ENCODE data around the gene PRR4.

The PRR4 gene, protein sequence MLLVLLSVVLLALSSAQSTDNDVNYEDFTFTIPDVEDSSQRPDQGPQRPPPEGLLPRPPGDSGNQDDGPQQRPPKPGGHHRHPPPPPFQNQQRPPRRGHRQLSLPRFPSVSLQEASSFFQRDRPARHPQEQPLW

GRCh38 chr12:10849425-10849878, at the start of gene PRR4:
Gene PRR4 (minus strand): TSS chr12:10849475. CDS start chr12:10849437, 38 bp downstream.
- no peak for DNase-seq (ENCODE audit: low read depth in 2 of 2)

DNA sequence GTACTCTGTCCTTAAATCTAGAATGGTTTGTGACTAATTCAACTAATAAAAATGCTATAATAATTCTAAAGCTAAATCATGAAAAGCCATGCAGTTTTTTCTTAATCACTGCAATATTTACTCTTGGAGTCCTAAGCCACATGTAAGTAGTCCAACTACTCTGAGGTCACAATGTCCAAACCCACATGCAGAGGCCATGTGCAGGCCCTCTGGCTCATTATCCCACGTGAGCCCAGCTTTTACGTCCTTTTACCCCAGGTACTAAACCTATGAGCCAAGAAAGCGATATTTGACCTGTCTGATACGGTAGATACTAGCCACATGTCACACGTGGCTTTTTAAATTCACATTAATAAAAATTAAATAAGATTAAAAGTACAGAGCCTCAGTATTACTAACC, 47.6 kb upstream of the PRR4 start:
- DNase-seq (ENCODE audit: low read depth in 2 of 2), result no peak

DNA sequence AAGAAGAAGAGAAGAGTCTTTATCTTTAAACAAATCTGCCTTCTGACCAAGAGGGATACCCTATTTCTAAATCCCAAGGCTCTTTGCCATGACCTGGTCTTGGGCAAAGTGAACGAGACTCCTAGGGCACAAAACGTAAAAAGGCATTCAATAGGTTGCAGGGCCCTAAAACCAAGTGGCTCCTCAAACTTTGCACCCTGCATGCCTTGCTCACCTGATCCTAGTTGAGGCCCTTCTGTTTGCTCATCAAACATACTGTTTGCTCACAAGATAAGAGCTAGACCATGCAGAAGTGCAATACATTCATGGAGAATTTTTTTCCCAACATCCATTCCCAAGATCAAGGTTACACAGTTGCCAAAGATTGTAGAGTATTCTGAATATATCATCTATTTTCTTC, 42.7 kb upstream of the PRR4 start:
- DNase-seq (ENCODE audit: low read depth in 2 of 2), result no peak

DNA sequence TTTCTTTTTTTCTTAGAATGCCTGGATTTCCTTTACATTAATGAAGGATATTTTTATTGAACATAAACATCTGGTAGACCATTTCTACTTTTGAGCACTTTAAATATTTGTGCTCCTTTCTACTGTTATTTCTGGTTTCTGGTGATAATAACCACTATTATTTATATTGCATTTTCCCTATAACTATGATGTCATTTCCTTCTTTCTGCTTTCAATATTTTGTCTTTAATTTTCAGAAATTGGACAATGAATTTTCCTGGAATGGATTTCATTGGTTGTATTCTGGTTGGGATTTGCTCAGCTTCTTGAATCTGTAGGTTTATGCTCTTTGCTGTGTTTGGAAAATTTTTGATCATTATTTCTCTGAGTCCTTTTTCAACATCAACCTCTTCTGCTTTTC, 40.0 kb upstream of the PRR4 start:
- no peak for DNase-seq (ENCODE audit: low read depth in 2 of 2)

GRCh38 chr12:10884086-10884725, 34.9 kb upstream of the PRR4 start, which contains the start of gene PRH1:
Gene PRH1 (minus strand): TSS chr12:10884255. CDS start chr12:10884217, 38 bp downstream.
- DNase-seq (ENCODE audit: low read depth in 2 of 2), result no peak

DNA sequence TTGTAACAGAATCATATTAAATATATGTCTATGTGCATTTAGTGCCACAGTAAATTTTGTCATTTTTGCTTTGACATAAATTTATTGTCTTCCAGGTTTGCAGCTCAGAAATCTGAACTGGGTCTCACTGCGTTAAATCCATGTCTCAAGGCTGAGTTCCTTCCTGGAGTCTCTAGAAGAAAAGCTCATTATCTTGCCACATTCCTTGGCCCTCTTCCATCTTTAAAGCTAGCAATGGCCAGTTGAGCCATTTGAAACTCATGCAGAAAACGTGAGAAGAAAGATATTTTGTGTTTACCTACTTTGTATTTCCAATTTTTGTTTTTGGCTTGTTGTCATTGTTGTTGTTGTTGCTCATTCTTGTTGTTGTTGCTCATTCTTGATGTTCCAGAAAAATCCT, 24.1 kb upstream of the PRR4 start:
- no peak for DNase-seq (ENCODE audit: low read depth in 2 of 2)

DNA sequence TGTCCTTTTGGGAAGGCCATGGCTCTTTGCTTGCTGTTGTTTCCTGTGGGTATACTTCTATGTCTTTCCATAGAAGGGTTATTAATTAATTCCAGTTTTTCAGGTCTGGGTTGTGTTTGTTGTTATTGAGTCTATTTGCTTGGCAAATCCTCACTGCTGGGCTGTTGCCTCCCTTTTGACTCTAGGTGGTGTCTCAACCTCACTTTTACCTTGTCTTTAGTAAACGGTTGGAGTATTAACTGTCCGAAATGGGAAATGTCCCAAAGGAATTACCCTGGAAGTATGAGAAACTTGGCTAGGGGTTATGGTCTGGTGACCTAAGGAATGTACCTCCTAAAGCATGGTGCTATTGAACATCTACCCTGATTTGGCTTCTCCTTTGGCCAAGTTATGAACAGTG, 18.1 kb upstream of the PRR4 start:
- no peak for DNase-seq (ENCODE audit: low read depth in 2 of 2)

DNA sequence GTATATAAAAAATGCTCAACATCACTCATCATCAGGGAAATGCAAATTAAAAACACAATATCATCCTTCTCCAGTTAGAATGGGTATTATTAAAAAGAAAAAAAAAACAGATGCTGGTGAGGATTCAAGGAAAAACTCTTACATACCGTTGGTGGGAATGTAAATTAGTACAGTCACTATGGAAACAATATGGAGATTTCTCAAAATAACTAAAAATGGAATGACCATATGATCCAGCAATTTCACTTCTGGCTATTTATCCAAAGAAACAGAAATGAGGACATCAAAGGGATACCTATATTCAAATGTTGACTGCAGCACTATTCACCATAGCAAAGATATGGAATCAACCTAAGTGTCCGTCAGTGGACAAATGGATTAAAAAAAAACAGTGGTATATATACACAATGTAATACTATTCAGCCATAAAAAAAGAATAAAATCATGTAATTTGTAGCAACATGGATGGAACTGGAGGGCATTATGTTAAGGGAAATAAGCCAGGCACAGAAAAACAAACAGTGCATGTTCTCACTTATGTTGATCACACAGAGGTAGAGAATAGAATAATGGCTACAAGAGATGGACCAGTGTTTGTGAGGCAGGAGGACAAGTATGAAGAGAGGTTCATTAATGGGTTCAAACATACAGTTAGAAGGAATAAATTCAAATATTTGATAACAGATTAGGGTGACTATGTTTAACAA, 14.4 kb upstream of the PRR4 start:
- no peak for DNase-seq (ENCODE audit: low read depth in 2 of 2)

- no peak for DNase-seq (ENCODE audit: low read depth in 2 of 2)
Observed at GRCh38 chr12:10861366-10861765, 12.1 kb upstream of the PRR4 start.

GRCh38 chr12:10855807-10856206, 6.5 kb upstream of the PRR4 start:
- DNase-seq (ENCODE audit: low read depth in 2 of 2), result no peak

DNA sequence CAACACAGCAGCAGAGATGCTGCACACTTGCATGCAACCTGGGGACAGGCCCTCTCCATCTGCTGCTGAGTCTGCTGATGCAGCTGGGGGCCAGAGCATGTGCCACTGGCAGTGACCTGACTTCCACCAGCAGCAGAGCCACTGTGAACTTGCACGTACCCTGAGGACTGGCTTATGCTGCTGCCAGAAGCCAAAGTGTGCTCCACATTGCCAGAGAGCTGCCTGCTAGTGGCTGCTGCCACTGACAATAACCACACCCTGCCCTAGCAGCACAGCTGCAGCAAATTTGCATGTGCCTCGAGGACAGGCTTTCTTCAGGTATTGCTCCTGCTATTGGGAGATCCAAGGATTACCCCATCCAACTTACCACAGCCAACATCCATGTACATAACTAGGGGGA, 4.5 kb upstream of the PRR4 start:
- DNase-seq (ENCODE audit: low read depth in 2 of 2), result no peak

DNA sequence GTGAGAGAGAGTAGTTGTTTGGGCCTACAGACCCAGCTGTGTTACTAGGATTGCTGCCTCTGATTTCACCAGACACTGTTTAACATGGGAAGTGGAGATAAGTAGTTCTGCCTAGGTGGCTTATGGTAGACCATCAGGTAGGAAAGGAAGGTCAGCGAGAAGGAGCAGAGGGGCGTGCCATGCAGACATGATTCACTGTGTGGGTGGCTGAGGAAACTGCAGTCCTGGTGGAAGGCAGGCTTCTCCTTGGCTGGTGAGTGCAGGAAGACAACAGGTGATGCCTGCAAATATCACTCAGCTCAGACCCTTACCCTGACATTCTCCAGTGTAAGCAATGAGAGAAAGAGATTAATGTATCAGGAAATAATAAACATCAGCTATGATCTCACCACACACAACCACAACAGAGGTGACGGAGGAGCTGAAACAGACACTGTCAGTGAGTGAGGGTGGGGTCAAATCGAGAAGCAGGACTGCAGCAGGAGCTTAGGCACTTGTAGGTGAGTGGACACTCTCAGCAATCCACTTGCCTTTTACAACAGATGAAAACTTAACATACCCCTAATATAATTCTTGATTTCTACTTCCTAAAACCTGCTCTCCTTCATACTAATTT, 2.1 kb upstream of the PRR4 start:
- no peak for DNase-seq (ENCODE audit: low read depth in 2 of 2)

DNA sequence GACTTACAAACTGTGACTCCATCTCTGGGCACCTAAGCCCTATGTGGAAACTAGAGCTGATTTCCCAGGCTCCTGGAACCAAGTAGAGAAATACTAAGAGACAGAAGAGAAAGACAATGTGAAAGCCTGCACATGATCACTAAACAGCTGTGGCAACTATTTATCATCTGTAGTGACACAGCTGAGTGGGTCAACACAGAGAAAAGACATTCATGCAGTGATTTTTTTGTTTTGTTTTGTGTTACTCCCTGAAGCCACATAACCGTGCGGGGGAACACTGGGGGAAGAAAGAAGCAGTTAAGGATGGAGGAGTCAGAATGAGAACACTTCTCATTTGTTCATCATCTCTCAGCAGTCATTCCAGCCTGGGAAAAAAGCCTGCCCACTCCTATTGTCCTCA, 1.5 kb downstream of the PRR4 start:
- no peak for DNase-seq (ENCODE audit: low read depth in 2 of 2)

DNA sequence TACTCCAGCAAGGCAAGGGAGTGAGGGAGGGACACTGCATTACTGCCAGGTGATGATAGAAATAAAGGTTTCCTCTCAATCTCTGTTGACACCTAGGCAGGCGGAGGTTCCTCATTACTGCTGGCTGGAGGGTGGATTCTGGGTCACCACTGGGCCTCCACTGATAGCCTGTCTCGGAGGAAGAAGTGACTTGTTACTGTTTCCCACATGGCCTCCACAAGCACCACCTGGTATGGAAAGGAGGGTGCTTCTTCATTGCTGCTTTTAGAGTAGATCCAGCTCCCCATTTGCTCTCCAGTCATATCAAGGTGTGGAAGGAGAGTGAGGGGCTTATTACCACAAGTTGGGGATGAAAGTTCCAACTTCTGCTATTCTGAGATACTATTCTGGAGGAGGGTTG, 6.4 kb downstream of the PRR4 start:
- no peak for DNase-seq (ENCODE audit: low read depth in 2 of 2)

- DNase-seq (ENCODE audit: low read depth in 2 of 2), result no peak
Observed at GRCh38 chr12:10838461-10838860, 10.8 kb downstream of the PRR4 start.

GRCh38 chr12:10829994-10830393, 19.3 kb downstream of the PRR4 start:
- no peak for DNase-seq (ENCODE audit: low read depth in 2 of 2)

- DNase-seq (ENCODE audit: low read depth in 2 of 2), result no peak
Observed at GRCh38 chr12:10826258-10826657, 23.0 kb downstream of the PRR4 start, which contains the start of gene TAS2R10. Gene TAS2R10 (minus strand): TSS chr12:10826358. CDS start chr12:10826269, 89 bp downstream.

GRCh38 chr12:10824957-10825356, 24.3 kb downstream of the PRR4 start:
- no peak for DNase-seq (ENCODE audit: low read depth in 2 of 2)

GRCh38 chr12:10811883-10812536, 37.3 kb downstream of the PRR4 start:
- DNase-seq (ENCODE audit: low read depth in 2 of 2), result no peak

DNA sequence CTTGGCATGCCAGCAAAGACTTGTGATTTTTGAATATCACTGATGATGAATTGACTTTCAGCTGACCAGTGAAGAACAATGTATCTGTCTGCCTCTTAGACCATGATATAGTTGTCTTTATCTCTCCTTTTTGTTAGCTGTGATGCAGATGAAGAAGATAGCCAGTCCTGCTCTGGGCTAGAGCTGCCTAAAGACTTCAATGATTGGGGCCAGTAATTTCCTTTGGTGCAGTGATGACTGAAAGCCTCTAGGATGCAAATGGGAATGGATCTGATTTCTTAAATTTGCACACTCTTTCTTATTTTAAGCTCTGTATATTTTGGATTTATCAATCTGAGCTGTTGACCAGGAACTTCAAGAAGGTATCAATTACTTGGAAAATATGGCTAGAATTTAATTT, 39.2 kb downstream of the PRR4 start, which contains the start of gene TAS2R9:
TAS2R9 (minus strand) TSS at position 101 of the 400 bp plus-strand sequence; CDS start at position 8, 93 bp downstream.
- DNase-seq (ENCODE audit: low read depth in 2 of 2), result no peak

- DNase-seq (ENCODE audit: low read depth in 2 of 2), result no peak
Observed at GRCh38 chr12:10807186-10807585, 42.1 kb downstream of the PRR4 start, which contains the start of gene TAS2R8. Gene TAS2R8 (minus strand): TSS chr12:10807286. CDS start chr12:10806980, 306 bp downstream.

DNA sequence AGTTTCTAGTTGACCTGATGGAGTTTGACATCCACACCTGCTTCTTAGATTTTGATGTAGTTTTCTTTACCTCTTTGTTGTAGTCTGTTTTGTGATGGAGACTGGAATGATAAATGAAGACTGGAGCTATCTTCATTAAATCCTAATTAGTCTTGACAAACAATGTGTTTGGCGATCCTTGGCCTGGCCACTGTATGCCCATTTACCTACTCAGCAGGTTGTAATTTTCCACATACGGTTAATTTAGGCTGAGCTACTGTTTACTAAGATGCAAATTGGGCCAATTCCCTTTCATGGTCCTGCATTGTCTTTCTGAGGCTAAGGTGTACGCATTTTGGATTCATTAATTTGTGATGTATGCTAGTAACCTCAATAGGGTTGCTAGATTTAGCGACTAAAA, 46.7 kb downstream of the PRR4 start, which contains the start of gene TAS2R7:
TAS2R7 (minus strand) TSS at position 41 of the 400 bp plus-strand sequence. CDS start 57 bp downstream, outside the sequence.
- no peak for DNase-seq (ENCODE audit: low read depth in 2 of 2)

Measured in stimulated activated CD4-positive, alpha-beta T cell treated with anti-CD3 and anti-CD28 coated beads, Interleukin-1b, Interleukin-23, amount 100 ng/mL, for 1 hour (primary cell).